GM11168 (cell line): ENCODE results near the gene PTCHD4.

Experiments
- in situ Hi-C: fragments of 300-500 bp; cut with MboI; formaldehyde crosslinking; loops from one replicate; pipeline ENCODE4 v1.12.0; 2022; ENCODE audit warnings: low sequenced_read_pairs; ENCODE audit not compliant: unreplicated experiment

The PTCHD4 gene

GRCh38 chr6:48061265-48061990 is 49.6 kb downstream of the PTCHD4 start:
- in situ Hi-C loops, result no loop called here
